Right lobe of liver (tissue), 4 donors: ENCODE data around the gene SAMD4A.

Experiments
- POLR2A ChIP-seq: fragments of 450-650 bp; IDR thresholded peaks from one replicate; pipeline ENCODE4 v1.6.1; 2017; ENCODE audit warnings: antibody characterized with exemption, mild to moderate bottlenecking
- TF ChIP-seq, protein P1 (sequence below), 4 donors: fragments of 200-600 bp in 3 of 4; fragments of 450-650 bp in 1 of 4; IDR thresholded peaks; one replicate each; pipeline versions ENCODE4 v1.5.1 to v1.8.0; 2016 to 2022; ENCODE audit warnings: antibody characterized with exemption in 4 of 4, mild to moderate bottlenecking in 2 of 4
- donor health status: DM: no; HTN: no; CAD: no.
- donor health status: DM: no; HTN: no; CAD: no.
- donor health status: DM: no; HTN: yes; CAD: no.

DNA sequence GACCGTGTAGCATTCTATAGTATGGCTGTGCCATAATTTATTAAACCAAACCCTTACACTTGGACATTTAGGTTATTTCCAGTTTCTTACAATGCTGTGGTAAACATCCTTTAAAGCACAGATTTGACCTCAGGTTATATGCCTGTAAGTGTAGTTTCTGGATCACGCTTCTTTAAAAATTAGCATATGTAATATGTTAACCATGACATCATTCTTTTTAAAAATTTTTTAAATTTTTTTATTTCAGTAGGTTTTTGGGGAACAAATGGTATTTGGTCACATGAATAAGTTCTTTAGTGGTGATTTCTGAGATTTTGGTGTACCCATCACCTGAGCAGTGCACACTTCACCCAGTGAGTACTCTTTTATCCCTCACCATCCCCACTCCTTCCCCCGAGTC, 18.3 kb downstream of the SAMD4A start:
- TF ChIP-seq POLR2A, result no peak
- TF ChIP-seq, protein P1, sequence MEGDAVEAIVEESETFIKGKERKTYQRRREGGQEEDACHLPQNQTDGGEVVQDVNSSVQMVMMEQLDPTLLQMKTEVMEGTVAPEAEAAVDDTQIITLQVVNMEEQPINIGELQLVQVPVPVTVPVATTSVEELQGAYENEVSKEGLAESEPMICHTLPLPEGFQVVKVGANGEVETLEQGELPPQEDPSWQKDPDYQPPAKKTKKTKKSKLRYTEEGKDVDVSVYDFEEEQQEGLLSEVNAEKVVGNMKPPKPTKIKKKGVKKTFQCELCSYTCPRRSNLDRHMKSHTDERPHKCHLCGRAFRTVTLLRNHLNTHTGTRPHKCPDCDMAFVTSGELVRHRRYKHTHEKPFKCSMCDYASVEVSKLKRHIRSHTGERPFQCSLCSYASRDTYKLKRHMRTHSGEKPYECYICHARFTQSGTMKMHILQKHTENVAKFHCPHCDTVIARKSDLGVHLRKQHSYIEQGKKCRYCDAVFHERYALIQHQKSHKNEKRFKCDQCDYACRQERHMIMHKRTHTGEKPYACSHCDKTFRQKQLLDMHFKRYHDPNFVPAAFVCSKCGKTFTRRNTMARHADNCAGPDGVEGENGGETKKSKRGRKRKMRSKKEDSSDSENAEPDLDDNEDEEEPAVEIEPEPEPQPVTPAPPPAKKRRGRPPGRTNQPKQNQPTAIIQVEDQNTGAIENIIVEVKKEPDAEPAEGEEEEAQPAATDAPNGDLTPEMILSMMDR (IDR thresholded peaks at IDR 0.05), result no peak
